ENCODE data around the gene AUTS2. TPM values are rescaled to one million over a fixed set of nuclear protein-coding genes. Genes with fewer than 3 reads are reported as not detected.

AUTS2 gene
- total RNA-seq, 1 experiment from 2014 or later: 50.0 TPM

- no peak for TF ChIP-seq E2F4 (CRISPR knock-in tag; IDR thresholded peaks at IDR 0.05; ENCODE audit: borderline replicate concordance, low read depth)
- no peak for TF ChIP-seq GABPB1 (CRISPR knock-in tag; IDR thresholded peaks at IDR 0.05)
- TF ChIP-seq MLX (CRISPR knock-in tag; IDR thresholded peaks at IDR 0.05): no peak
These were observed 291.7 kb downstream of the AUTS2 start (continued) for GRCh38 chr7:69889976-69890351.

DNA sequence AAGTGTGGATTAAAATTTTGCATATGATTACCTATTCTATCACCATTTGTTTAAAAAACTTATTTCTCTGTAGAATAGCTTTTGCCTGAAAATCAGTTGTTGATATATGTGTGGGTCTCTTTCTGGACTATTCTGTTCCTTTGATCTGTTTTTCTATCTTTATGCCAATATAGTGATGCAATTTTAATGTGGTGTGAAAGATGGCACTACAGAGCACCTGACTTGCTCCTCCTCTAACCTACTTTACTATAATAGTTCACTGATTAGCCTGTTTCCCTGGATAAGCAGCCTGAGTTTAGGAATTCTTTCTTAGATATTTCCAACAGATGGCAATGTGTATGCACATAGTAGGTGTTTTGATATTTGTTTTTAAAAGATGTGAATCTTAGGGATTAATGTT lies 294.5 kb downstream of the AUTS2 start:
- CTCF ChIA-PET: no interaction called here
- 0 out of 2 replicates have a peak, but pooled peaks cover 2% of the 10 kb centered on the region for H3K9me3 Mint-ChIP-seq

More for the DNA sequence above, 294.5 kb downstream of the AUTS2 start:
- POLR2A ChIA-PET: no interaction called here
- Mint-ChIP-seq H3K4me1 (peaks cover 7% of the 10 kb centered on the region), H3K27ac (no peak overlapping the region), H3K4me3 (no peak overlapping the region), H3K36me3 (no peaks in the 10 kb centered on the region), H3K27me3 (ENCODE audit: low read depth) (no peaks in the 10 kb centered on the region)
- TF ChIP-seq NR2C2 (CRISPR knock-in tag; IDR thresholded peaks at IDR 0.05) (no peak), CREB1 (CRISPR knock-in tag; IDR thresholded peaks at IDR 0.05) (no peak), TP53 (CRISPR knock-in tag; IDR thresholded peaks at IDR 0.05) (no peak), ZNF671 (CRISPR knock-in tag; IDR thresholded peaks at IDR 0.05) (no peak), SMAD4 (CRISPR knock-in tag; IDR thresholded peaks at IDR 0.05) (no peak), STAT6 (CRISPR knock-in tag; conservative IDR thresholded peaks at IDR 0.05; ENCODE audit: low read depth) (no peak), USF2 (CRISPR knock-in tag; IDR thresholded peaks at IDR 0.05) (no peak), ZNF396 (CRISPR knock-in tag; IDR thresholded peaks at IDR 0.05; ENCODE audit: borderline replicate concordance) (no peak), FOXP1 (CRISPR knock-in tag; IDR thresholded peaks at IDR 0.05; ENCODE audit: borderline replicate concordance) (no peak), ESRRA (CRISPR knock-in tag; IDR thresholded peaks at IDR 0.05; ENCODE audit: borderline replicate concordance) (no peak), NFYB (CRISPR knock-in tag; conservative IDR thresholded peaks at IDR 0.05; ENCODE audit: low read depth) (no peak), ZSCAN18 (CRISPR knock-in tag; IDR thresholded peaks at IDR 0.05) (no peak), GABPB1 (CRISPR knock-in tag; IDR thresholded peaks at IDR 0.05) (no peak), ZNF219 (CRISPR knock-in tag; IDR thresholded peaks at IDR 0.05; ENCODE audit: borderline replicate concordance) (no peak), PRDM15 (CRISPR knock-in tag; IDR thresholded peaks at IDR 0.05) (no peak), ELF4 (CRISPR knock-in tag; IDR thresholded peaks at IDR 0.05; ENCODE audit: low read depth) (no peak), ZNF138 (CRISPR knock-in tag; conservative IDR thresholded peaks at IDR 0.05) (no peak)
- TF ChIP-seq, protein P1, sequence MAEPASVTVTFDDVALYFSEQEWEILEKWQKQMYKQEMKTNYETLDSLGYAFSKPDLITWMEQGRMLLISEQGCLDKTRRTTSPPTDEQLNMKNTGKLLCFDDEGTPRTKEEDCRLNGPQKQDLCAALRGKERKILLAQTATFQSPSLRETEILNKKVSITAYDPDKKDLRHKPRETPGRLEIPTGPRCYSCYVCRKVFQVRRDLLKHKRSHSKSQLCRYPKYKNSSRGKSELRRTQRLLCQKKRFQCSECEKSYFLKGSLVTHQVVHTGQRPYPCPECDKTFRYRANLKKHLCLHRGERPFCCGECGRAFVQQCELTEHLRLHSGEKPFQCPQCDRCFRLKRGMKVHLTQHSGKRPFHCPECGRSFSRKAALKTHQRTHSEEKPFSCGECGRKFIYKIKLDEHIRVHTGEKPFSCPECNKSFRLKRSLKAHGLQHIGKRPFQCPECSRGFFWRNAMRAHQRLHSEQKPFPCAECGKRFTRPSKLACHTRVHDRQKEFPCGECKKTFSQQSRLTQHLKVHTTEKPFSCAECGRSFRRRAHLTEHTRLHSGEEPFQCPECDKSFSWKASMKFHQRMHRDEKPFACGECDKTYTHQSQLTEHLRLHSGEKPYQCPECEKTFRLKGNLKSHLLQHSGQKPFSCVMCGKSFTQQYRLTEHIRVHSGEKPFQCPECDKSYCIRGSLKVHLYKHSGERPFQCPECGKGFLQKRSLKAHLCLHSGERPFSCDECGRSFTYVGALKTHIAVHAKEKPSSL (CRISPR knock-in tag; conservative IDR thresholded peaks at IDR 0.05): no peak
- ATAC-seq (no peak), DNase-seq (ENCODE audit: low spot score) (no peak)
